MM.1S (cell line): ENCODE results near the gene RABL6.

Experiments
- CTCF ChIP-seq: fragments of 300-600 bp; sonication (generic); IDR thresholded peaks from 2 replicates; pipeline ENCODE4 v1.5.1; 2016; ENCODE audit warnings: antibody characterized with exemption, low read length, mixed read lengths
- EZH2 ChIP-seq: fragments of 300-600 bp; sonication (generic); optimal IDR thresholded peaks from 2 replicates; pipeline ENCODE3; 2017; ENCODE audit warnings: low read depth, mild to moderate bottlenecking, antibody characterized with exemption, low read length, mixed read lengths

- TF ChIP-seq CTCF = no peak
- no peak for TF ChIP-seq EZH2
These were observed 34.2 kb upstream of the RABL6 start for GRCh38 chr9:136773386-136774044.
